Suprapubic skin (tissue), 4 donors: ENCODE measurements around the gene GNAQ.

Experiments used
- POLR2A ChIP-seq, 2 donors: fragments of 450-650 bp; IDR thresholded peaks; one replicate each; pipeline ENCODE4 v1.6.1; 2017; ENCODE audit warnings: antibody characterized with exemption in 2 of 2, mild to moderate bottlenecking in 2 of 2, moderate library complexity in 2 of 2
- POLR2AphosphoS5 ChIP-seq, 3 donors: sonication (generic); formaldehyde crosslinking; IDR thresholded peaks; one replicate each; pipeline ENCODE4 v1.6.1; 2017; ENCODE audit warnings: antibody characterized with exemption in 3 of 3
- TF ChIP-seq, protein P1 (sequence below), 2 donors: fragments of 200-600 bp in 1 of 2; fragments of 450-650 bp in 1 of 2; sonication (generic) in 1 of 2; IDR thresholded peaks; one replicate each; pipeline ENCODE4 v1.5.1; 2016 to 2019; ENCODE audit warnings: antibody characterized with exemption in 2 of 2, mild to moderate bottlenecking in 1 of 2, moderate library complexity in 1 of 2

DNA sequence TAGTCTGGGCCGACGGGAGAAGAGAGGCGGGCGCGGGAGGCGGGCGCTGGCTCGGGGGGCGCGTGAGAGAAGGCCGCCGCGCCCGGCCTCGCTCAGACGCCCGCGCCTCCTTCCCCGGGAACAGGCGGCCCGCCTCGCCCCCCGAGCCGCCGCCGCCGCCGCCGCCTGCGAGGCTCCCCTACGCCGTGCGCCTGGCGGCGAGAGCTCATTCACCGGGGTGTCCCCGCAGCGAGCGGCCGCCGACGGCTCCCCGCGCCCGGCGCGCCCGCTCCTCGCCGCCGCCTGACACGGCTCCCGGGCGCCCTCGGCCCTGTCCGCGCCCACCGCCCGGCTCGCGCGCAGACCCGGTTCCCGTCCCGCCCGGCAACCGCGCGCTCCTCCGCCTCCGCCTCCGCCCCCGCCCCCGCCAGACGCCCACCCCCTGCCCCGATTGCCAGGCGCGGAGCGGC is at the start of gene GNAQ:
- TF ChIP-seq, protein P1, sequence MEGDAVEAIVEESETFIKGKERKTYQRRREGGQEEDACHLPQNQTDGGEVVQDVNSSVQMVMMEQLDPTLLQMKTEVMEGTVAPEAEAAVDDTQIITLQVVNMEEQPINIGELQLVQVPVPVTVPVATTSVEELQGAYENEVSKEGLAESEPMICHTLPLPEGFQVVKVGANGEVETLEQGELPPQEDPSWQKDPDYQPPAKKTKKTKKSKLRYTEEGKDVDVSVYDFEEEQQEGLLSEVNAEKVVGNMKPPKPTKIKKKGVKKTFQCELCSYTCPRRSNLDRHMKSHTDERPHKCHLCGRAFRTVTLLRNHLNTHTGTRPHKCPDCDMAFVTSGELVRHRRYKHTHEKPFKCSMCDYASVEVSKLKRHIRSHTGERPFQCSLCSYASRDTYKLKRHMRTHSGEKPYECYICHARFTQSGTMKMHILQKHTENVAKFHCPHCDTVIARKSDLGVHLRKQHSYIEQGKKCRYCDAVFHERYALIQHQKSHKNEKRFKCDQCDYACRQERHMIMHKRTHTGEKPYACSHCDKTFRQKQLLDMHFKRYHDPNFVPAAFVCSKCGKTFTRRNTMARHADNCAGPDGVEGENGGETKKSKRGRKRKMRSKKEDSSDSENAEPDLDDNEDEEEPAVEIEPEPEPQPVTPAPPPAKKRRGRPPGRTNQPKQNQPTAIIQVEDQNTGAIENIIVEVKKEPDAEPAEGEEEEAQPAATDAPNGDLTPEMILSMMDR (IDR thresholded peaks at IDR 0.05), result no peak
- no peak for TF ChIP-seq POLR2A (IDR thresholded peaks at IDR 0.05)
- TF ChIP-seq POLR2AphosphoS5 (IDR thresholded peaks at IDR 0.05), result no peak
